ENCODE results near the gene DUOX1.
A peak's percentile ranks its signal among the peaks of the same experiment; 100 is the strongest.

DUOX1 gene

DNA sequence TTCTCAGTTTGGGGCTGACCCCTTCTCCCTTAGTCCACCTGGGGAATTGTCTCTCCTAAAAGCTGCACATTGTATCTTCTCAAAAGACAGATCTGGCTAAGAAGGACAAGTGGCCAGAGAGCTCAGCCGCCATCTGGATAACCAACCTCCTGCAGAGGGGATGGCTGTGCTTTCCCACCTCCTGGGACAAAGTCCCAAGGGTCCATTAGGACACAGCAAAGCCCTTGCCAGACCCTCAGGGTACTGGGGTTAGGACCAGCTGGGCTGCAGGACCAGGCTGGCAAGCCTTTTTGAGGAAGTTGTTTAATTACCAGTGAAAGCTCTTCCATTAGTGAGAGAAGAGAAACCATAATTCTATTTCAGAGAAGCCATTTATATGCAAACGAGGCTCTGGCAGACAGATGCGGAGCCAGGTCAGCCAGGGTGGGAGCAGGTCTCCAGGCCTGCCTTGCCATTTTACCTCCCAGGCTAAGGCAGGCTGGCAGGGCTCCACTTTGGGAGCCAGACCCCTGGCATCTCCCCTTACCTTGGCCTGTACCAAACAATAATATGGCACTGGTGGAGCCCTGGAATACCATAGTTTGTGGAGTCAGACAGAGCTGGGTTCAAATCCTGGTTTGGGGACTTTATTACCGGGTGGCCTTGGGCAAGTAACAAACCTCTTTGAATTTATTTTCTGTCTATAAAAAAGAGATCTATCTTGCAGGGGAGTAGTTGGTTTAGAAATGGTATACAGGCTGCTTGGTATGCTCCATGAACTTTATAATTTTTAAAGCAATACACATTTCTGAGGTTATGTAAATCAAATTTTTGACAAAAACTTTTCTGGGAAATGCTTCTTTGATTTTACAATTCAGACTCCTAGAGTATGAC, 40.0 kb downstream of the DUOX1 start:
- DNase-seq = no peak

DNA sequence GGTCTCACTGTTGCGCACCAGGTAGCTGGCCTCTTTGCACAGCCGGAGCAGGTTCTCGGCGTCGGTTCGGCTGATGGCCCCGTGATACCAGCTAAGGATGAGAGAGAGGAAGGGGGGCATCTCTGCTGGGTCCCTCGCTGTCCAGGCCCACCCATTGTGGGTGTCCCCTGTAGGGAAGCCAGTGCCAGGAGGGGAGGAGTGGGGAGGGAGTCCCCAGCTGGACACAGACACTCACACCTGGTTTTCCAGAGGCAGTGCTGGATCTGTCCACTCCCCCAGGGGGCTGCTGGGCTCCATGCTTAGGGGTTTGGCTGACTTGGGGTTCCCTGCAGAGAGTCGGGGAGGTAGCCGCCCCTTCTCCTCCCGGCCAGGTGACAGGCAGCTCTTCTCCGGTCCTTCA, 42.1 kb downstream of the DUOX1 start:
- no peak for DNase-seq

- DNase-seq = no peak
Observed at GRCh38 chr15:45174069-45174468, 44.3 kb downstream of the DUOX1 start.

DNA sequence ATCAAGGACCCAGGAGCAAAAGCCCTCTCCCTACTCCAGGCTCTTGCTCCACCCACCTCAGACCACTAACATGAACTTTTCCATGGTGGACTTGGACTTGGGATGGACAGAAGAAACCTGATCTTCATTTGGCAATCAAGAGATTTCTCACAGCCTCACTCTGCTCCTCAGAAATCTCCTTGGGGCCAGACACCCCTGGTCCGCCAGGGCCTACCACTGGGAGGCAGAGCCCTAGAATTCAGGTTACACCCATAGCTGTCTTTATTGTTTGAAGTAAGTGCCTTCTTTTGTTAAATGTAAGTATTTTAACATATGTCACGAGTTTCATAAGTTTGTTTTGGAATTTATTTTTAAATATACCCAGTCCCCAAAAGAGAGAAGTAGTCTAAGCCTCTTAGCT, 44.8 kb downstream of the DUOX1 start:
- DNase-seq = no peak

DNA sequence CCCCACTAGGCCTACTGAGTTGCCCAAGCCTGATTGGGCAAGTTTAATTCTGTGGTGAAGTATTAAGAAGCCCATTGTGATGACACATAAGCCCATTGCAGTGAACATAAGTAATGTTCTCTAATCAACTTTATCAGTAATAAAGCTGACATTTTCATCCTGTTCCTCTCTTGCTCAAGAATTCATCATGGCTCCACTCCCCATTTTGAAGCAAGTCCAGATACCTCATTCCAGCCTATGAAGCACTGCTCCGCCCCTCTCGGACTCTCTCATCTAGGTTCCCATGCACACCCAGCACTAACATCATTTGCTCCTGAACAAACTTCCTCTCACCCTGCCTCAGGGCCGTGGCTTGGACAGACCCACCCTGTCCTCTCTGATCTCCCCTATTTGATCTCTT, 47.5 kb downstream of the DUOX1 start:
- DNase-seq = no peak

DNA sequence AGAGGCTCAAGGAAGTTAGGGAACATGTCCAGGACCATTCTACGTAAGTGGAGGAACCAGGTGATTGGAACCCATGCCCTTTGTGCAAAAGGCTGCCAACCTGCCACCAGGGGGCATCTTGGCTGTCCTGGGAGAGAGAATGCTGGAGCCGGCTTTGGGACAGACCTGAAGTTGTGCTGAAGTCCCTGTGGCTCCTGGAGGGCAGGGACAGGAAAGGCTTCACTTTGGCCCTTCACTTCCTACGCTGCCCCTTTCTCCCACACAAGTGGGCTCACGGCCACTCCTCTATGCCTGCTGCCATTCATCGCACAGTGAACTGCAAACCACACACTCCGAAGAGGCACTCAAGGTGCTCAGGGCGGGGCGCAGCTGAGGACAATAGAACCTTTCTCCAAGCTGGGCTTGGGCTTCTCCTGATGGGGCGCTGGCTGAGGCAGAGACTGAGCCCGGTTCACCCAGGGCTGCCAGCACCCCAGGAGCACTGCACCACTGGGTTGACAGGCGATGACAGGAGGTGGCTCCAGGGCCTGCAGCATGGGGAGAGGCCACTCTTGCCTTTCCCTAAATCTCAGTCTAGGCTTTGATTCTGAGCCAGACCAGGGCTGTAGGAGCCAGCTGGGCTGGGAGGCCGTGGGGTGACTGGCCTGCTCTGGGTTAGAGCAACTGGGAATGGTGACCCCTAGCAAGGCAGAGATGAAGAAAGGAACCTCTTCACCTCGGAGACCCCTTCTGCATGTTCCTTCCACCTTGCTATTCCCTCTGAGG, 49.6 kb downstream of the DUOX1 start:
- DNase-seq = peak; percentile 62

DNA sequence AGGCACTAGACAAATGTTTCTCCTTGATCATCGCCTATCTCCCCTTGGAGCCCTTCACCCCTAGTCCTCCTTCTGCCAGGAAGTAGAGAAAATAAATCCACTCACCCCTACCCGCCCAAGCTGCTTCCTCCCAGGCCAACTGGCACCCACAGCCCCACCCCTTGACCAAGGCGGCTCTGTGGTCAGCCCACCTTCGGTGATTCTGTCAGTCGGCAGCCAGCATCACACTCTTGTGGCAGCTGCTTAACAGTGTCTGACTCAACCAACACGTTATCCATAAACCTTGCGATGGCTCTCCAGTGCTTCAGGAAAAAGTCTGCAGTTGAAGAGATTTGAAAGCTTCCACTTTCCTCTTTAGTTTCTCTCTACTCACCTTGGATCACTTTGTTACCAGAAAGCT, 50.4 kb downstream of the DUOX1 start:
- no peak for DNase-seq

DNA sequence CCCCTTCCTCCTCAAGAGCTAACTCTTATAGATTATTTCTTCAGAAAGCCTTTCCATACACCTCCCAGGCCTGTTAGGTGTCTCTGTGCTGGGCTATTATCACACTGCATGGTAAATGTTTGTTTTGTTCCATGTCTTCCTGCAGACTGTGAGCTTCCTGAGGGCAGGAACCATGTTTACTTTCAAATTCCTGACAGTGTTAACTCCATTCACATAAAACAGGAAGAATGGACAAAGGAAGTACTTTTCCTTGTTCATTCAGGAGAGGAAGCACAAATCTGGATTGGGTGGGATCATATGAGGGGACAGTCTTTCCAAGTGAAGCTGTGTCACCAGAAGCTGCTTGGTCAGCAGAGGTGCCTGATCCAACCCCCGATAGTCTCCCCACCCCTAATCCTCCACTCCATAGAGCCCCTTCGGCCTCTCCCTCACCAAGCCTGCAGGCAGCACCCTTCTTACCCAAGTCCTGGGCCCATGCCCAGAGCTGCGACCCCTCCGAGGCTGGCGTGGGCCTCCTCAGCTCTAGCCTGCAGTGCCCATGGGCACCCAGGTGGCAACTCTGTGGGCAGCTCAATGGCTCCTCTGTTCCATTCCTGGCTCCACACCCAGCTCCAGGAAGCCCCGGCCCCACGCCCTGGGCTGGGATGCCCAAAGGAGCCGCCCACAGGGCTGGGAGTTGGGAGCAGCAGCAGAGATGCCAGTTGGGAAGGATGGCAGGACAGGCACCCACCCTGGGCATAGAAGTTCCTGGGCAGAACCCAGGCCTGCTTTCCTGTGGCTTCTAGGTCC, 51.0 kb downstream of the DUOX1 start:
- no peak for DNase-seq

GRCh38 chr15:45181491-45182285, 51.9 kb downstream of the DUOX1 start:
- no peak for DNase-seq

GRCh38 chr15:45182996-45183395, 53.2 kb downstream of the DUOX1 start:
- DNase-seq = no peak

DNA sequence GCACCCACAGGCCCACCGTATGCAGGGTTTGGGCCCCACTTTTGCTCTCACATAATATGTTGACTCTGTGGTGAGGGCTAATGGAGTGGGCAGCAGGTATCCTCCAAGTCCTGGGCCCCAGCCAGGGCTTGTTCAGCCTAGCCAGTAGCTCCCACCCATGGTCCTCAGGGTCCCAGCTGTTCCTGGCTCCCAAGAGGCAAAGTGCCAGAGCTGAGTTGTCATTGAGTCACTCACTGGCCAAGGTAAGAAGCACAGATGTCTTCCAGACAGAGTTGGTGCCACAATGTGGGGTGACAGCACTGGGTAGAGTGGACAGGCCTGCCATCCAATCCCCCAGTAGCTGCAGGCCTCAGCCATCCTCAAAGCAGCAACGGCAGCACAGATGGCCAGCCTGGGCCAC, 53.7 kb downstream of the DUOX1 start:
- no peak for DNase-seq

DNA sequence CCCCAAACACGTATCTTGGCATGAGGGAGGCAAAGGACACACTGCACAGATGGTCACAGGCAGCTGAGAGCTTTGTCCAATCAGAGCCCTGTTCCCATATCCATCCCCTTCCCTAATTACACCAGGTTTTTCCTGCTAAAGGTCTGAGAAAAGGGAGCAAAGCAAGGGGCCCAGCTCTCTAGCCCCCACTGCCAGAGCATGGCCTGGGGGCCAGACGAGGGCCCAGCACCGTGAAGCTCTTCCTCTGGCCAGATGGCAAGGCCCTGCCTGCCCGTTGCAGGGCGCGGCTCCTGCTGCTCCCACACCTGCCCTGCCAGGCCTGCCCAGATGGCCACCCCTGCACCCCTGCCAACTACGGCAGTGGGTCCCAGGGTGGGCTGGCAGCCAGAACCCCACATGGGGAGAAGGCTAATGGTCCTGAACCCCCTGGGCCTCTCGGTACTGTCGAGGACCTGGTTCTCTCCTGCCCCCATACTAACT, 54.8 kb downstream of the DUOX1 start:
- no peak for DNase-seq

- DNase-seq = no peak
Observed at GRCh38 chr15:45185069-45185779, 55.4 kb downstream of the DUOX1 start.

DNA sequence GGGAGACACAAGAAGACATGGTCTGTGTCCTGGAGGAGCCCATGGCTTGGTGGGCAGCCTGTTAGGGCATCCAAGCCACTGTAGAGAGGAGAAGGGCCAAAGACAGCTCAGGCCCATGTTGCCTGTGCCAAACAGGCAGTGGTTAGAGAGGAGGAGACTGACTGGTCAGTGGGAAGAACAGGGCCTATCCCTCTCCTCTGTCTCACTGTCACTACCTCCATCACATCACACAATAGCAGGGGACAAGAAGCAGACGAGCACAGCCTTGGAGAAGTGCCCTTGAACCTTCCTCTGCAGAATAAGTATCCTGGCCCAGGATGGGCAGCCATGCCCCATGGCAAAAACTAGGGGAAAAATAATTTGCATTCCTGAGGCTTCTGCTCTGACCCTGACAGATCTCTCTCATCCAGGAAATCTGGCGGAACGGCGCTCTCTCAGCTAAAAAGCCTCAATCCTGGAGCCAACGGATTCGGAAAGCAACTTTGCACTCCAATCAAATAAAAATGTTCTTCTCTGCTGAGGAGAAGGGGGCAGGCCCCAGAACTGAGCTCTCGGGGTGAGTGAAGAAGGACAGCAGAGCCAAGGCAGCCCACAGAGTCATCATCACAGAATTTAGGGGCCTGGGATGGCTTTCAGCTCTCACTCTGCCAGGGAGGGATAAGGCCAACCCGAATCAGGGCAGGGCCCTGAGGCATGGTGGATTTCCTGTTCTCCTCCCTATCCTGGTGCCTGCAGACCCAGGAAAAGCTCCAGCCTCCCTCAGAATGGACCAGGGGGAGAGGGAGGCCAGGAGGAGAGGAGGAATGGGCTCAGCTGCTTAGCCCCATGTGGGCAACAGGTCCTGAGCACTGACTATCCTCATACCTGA, 56.3 kb downstream of the DUOX1 start:
- no peak for DNase-seq

GRCh38 chr15:45186771-45187577, 57.2 kb downstream of the DUOX1 start:
- DNase-seq = no peak

DNA sequence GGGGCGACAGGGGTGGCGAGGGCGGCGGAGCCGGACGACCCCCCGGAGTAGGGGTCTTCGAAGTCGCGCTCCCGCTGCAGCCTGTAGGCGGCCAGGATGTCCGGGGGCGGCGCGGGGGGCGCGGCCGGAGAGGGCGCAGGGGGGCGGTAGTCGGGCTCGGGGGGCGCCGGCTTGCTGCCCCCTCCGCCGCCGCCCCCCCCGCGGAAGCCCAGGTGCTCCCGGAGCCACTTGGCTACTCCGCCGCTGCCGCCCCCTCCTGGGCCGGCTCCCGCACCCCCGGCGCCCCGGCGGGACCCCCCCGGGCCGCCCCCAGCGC, 57.7 kb downstream of the DUOX1 start:
- no peak for DNase-seq

DNA sequence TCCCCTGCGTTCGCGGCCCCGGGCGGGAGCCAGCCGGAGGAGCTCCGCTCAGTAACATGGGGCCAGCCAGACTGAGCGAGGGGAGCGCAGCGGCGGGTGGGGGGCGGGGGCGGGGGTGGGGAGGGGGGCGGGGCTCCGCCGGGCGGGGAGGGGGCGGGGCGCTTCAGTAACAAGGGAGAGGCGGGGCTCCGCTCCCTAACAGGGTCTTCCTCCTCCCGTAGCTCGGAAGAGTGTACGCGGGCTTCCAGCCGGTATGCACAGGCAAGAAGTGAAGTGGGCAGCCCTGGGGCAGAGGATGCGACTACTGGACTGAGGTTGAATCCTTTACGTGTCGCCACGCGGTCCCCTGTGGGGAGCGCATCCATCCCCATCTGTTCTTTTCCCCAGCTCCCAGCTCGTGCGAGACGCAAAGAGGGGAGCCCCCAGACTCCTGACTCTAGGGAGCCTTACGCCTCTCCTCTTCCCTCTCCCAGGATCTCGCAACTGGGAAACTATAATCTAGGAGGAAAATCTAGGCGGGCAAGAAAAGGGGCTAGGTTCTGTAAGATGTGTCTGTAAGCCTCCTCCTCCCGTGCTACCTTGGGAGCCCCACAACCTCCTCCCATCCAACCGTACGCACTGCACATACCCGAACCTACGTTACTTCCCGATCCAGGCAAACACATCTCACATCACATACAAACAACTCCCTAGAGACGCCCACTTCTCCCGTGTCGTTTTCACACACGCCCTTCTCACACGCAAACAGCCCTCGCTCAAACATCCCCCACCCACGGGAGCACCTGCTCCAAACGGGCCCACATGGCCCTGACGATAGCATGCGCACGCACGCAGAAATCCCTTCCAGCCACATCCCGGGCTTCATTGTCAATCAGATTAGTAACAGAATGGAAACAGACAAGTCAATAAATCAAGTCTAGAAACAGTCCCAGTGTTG, 58.4 kb downstream of the DUOX1 start, which contains the start of gene SHF:
Gene SHF, minus strand, starts transcription at position 73 of the 937 bp plus-strand sequence. Its CDS starts 15 bp downstream, at position 58.
- DNase-seq = peak; percentile 50

GRCh38 chr15:45197512-45197911, 67.7 kb downstream of the DUOX1 start:
- DNase-seq = no peak
